A549 (cell line): ENCODE results near the gene CYP2S1. TPM values are rescaled to one million over a fixed set of nuclear protein-coding genes. Genes with fewer than 3 reads are reported as not detected.
"Not testable (repeated sequence)": the region's sequence is repeated elsewhere in the genome, so short reads cannot be mapped to it uniquely, and the experiment has no call there.

Source experiments
- ATAC-seq, 2 experiments: fragments of 200-7000 bp in 1 of 2; fragments of >200 bp in 1 of 2; cut with Nextera tagmentation in 1 of 2; cut with Tn5 transposase in 1 of 2; 3 replicates each; pipeline versions ENCODE4 v1.8.0 to v1.9.1; 2018 to 2020; ENCODE audit warnings: mild to moderate bottlenecking in 1 of 2, moderate library complexity in 1 of 2
- CTCF ChIA-PET: fragments of 300-600 bp; sonication (Branson Sonifier 250); formaldehyde crosslinking; extraction: SDS; loops from one replicate; lab custom pipeline; 2021; ENCODE audit warnings: antibody characterized with exemption, inconsistent platforms; lab: Yijun Ruan, JAX
- POLR2A ChIA-PET: fragments of 350-600 bp; formaldehyde crosslinking; extraction: SDS; loops from one replicate; lab custom pipeline; 2021; ENCODE audit warnings: antibody characterized with exemption, inconsistent platforms; lab: Yijun Ruan, JAX
- DNase-seq, 2 experiments: peaks; one replicate each; pipeline versions ENCODE4 v3.0.0 to v3.0.0-alpha.2; 2011 to 2016; ENCODE audit warnings: low read depth in 1 of 2, low spot score in 1 of 2
- FAIRE-seq: peaks from 2 replicates; lab custom pipeline; 2011; peaks lifted over from hg19 to GRCh38; lab: Jason Lieb, UNC
- H3K27ac ChIP-seq, 2 experiments: fragments of >200 bp; sonication (Bioruptor Twin); formaldehyde crosslinking; 3 replicates each; pipeline ENCODE4 v1.5.1; 2016 to 2017
- H3K4me1 ChIP-seq: fragments of >200 bp; sonication (Bioruptor Twin); formaldehyde crosslinking; 3 replicates; pipeline ENCODE4 v1.6.1; 2016
- H3K4me2 ChIP-seq: fragments of >200 bp; sonication (Bioruptor Twin); formaldehyde crosslinking; 3 replicates; pipeline ENCODE4 v1.6.1; 2016
- H3K4me3 ChIP-seq: fragments of >200 bp; sonication (Bioruptor Twin); formaldehyde crosslinking; 3 replicates; pipeline ENCODE4 v1.5.1; 2016
- H3K9me3 ChIP-seq: fragments of >200 bp; sonication (Bioruptor Twin); formaldehyde crosslinking; 3 replicates; pipeline ENCODE4 v1.6.1; 2016
- BHLHE40 ChIP-seq: IDR thresholded peaks from 2 replicates; pipeline ENCODE4 v1.6.1; 2012; ENCODE audit warnings: low read depth, low read length, inconsistent platforms
- CBX2 ChIP-seq: fragments of 200-600 bp; sonication (generic); IDR thresholded peaks from 2 replicates; pipeline ENCODE4 v1.6.1; 2016; ENCODE audit warnings: low read depth, mild to moderate bottlenecking, borderline replicate concordance
- CBX8 ChIP-seq: fragments of 200-600 bp; sonication (generic); IDR thresholded peaks from 2 replicates; pipeline ENCODE4 v1.6.1; 2016
- CTCF ChIP-seq: fragments of >200 bp; sonication (Bioruptor Twin); formaldehyde crosslinking; IDR thresholded peaks from 3 replicates; pipeline ENCODE4 v1.5.1; 2016
- FOSL2 ChIP-seq, 2 experiments: fragments of 450-650 bp in 1 of 2; fragments of >200 bp in 1 of 2; sonication (Bioruptor Twin) in 1 of 2; formaldehyde crosslinking; IDR thresholded peaks; 2 replicates each; pipeline versions ENCODE4 v1.5.0 to v1.6.1; 2016 to 2020; ENCODE audit warnings: mild to moderate bottlenecking in 1 of 2, moderate library complexity in 1 of 2
- FOXS1 ChIP-seq: fragments of 250-450 bp; sonication (Bioruptor Pico); IDR thresholded peaks from 2 replicates; pipeline ENCODE4 v1.5.0; 2020; ENCODE audit warnings: mild to moderate bottlenecking, moderate library complexity
- HOXA7 ChIP-seq: fragments of 250-450 bp; sonication (Bioruptor Pico); IDR thresholded peaks from 2 replicates; pipeline ENCODE4 v1.5.0; 2020; ENCODE audit warnings: mild to moderate bottlenecking, moderate library complexity
- JUN ChIP-seq, 2 experiments: fragments of >200 bp; sonication (Bioruptor Twin); formaldehyde crosslinking; IDR thresholded peaks; 2 replicates in 1 of 2; 3 replicates in 1 of 2; pipeline ENCODE4 v1.6.1; 2016 to 2017
- MAFK ChIP-seq: fragments of 450-650 bp; IDR thresholded peaks from 2 replicates; pipeline ENCODE4 v1.6.1; 2014; ENCODE audit not compliant: partially characterized antibody
- MAX ChIP-seq: IDR thresholded peaks from 2 replicates; pipeline ENCODE4 v1.6.1; 2012
- NFE2L2 ChIP-seq: fragments of 150-350 bp; conservative IDR thresholded peaks from 2 replicates; pipeline ENCODE4 v1.6.1; 2014; ENCODE audit warnings: low read length
- NPAS2 ChIP-seq: fragments of 250-450 bp; sonication (Bioruptor Pico); IDR thresholded peaks from 2 replicates; pipeline ENCODE4 v1.8.0; 2022; ENCODE audit warnings: mild to moderate bottlenecking, moderate library complexity, borderline replicate concordance
- NR3C1 ChIP-seq: fragments of >200 bp; sonication (Bioruptor Twin); formaldehyde crosslinking; IDR thresholded peaks from 3 replicates; pipeline ENCODE4 v1.6.1; 2017
- PBX3 ChIP-seq: IDR thresholded peaks from 2 replicates; pipeline ENCODE4 v1.6.1; 2012
- PHF8 ChIP-seq: fragments of 200-600 bp; sonication (generic); IDR thresholded peaks from 2 replicates; pipeline ENCODE4 v1.6.1; 2016; ENCODE audit warnings: low read depth, mild to moderate bottlenecking, antibody characterized with exemption, moderate library complexity, borderline replicate concordance
- RAD21 ChIP-seq, 2 experiments: fragments of >200 bp in 1 of 2; sonication (Bioruptor Twin) in 1 of 2; formaldehyde crosslinking in 1 of 2; IDR thresholded peaks in 1 of 2; conservative IDR thresholded peaks in 1 of 2; 2 replicates in 1 of 2; 3 replicates in 1 of 2; pipeline ENCODE4 v1.6.1; 2012 to 2018; ENCODE audit warnings: inconsistent platforms in 1 of 2
- RFX5 ChIP-seq: fragments of 450-650 bp; IDR thresholded peaks from 2 replicates; pipeline ENCODE4 v1.7.1; 2014; ENCODE audit warnings: antibody characterized with exemption, mild to moderate bottlenecking, moderate library complexity
- RNF2 ChIP-seq: fragments of 200-600 bp; sonication (generic); IDR thresholded peaks from 2 replicates; pipeline ENCODE4 v1.6.1; 2016; ENCODE audit warnings: low read depth, mild to moderate bottlenecking, antibody characterized with exemption, moderate library complexity, borderline replicate concordance
- SMC3 ChIP-seq: fragments of >200 bp; sonication (Bioruptor Twin); formaldehyde crosslinking; IDR thresholded peaks from 3 replicates; pipeline ENCODE4 v1.6.1; 2018; ENCODE audit warnings: inconsistent platforms
- SREBF2 ChIP-seq: fragments of 450-650 bp; IDR thresholded peaks from 2 replicates; pipeline ENCODE4 v1.6.1; 2014; ENCODE audit warnings: mild to moderate bottlenecking, moderate library complexity
- TFCP2L1 ChIP-seq: fragments of 250-450 bp; sonication (Bioruptor Pico); IDR thresholded peaks from 2 replicates; pipeline ENCODE4 v1.5.0; 2021; ENCODE audit warnings: mild to moderate bottlenecking
- ZNF302 ChIP-seq: fragments of 250-450 bp; sonication (Bioruptor Pico); IDR thresholded peaks from 2 replicates; pipeline ENCODE4 v1.9.0; 2021; ENCODE audit warnings: inconsistent platforms, mild to moderate bottlenecking, moderate library complexity
- WGBS: methylation state at CpG from one replicate; pipeline ENCODE4 v1.1.6; 2017; ENCODE audit errors: missing lambda C conversion rate; 5-methylcytosine and 5-hydroxymethylcytosine counted together
- polyA plus RNA-seq, 4 experiments: library from polyadenylated mRNA; depleted of rRNA in 3 of 4; stranded (reverse); fragments of >200 nt; fragmentation: RNase III in 1 of 4; extraction: RNeasy Plus Mini Kit Qiagen cat#74134 plus additional on column Dnase treatment in 1 of 4; gene quantifications; 2 replicates in 3 of 4; 3 replicates in 1 of 4; pipeline ENCODE4 v1.2.3, GENCODE V29; 2011 to 2017

Gene CYP2S1
- polyA plus RNA-seq, 2 of the 4 experiments (the other 2 are of a cell fraction), result 8.6 to 28.1 TPM

GRCh38 chr19:41144403-41144802, 48.6 kb upstream of the CYP2S1 start:
- POLR2A ChIA-PET, result no interaction called here
- WGBS, result 23% methylated on average over 7 of the region's 7 CpGs

GRCh38 chr19:41149831-41150230, 43.2 kb upstream of the CYP2S1 start:
- H3K4me1 ChIP-seq, result no peaks in the 10 kb centered on the region
- no peak for TF ChIP-seq MAFK
- no peak for TF ChIP-seq JUN (IDR thresholded peaks at IDR 0.05)
- TF ChIP-seq CBX8, result no peak
- TF ChIP-seq HOXA7 (CRISPR knock-in tag), result no peak
- TF ChIP-seq CBX2, result no peak
- no peak for TF ChIP-seq PHF8
- TF ChIP-seq FOSL2 (IDR thresholded peaks at IDR 0.05), result no peak
- TF ChIP-seq FOSL2 (CRISPR knock-in tag; IDR thresholded peaks at IDR 0.05), result no peak
- TF ChIP-seq NFE2L2, result no peak
- no peak for TF ChIP-seq SREBF2
- TF ChIP-seq ZNF302 (CRISPR knock-in tag), result no peak
- no peak for TF ChIP-seq RAD21 (conservative IDR thresholded peaks at IDR 0.05 in 1 of 2, IDR thresholded peaks at IDR 0.05 in 1 of 2)
- TF ChIP-seq BHLHE40, result no peak
- no peak for TF ChIP-seq RNF2
- no peak for TF ChIP-seq NPAS2
- no peak for TF ChIP-seq RFX5
- ChIA-PET CTCF (interaction anchor here (0.6 to 1.8 kb wide), 5 partner anchors 55 to 871 kb away, joined by 3 to 4 read pairs (median 4); no protein-coding TSS in a partner anchor), POLR2A (interaction anchor here (0.7 kb wide), 1 partner anchor 105 kb away, joined by 4 read pairs; no protein-coding TSS in a partner anchor)
- no peak overlapping the region for H3K27ac ChIP-seq
- no peak overlapping the region for H3K4me3 ChIP-seq
- FAIRE-seq (no peak), ATAC-seq (no peak; a peak in 1 of 6 replicates), DNase-seq (no peak)
- H3K9me3 ChIP-seq, result no peaks in the 10 kb centered on the region
- 92% methylated on average over 2 of the region's 2 CpGs for WGBS
- no peak overlapping the region for H3K4me2 ChIP-seq

More at GRCh38 chr19:41144403-41144802, 48.6 kb upstream of the CYP2S1 start:
- no peaks in the 10 kb centered on the region for H3K4me1 ChIP-seq
- peak; percentile 63; the same call in 1 of the 2 replicates for TF ChIP-seq MAX
- no peak for TF ChIP-seq NR3C1
- peak; percentile 99 for TF ChIP-seq SMC3
- peak; percentile 43; the same call in 1 of the 2 replicates for TF ChIP-seq PBX3
- TF ChIP-seq RAD21 (conservative IDR thresholded peaks at IDR 0.05 in 1 of 2, IDR thresholded peaks at IDR 0.05 in 1 of 2), result peak; percentile 99 to 100
- TF ChIP-seq CTCF, result peak; percentile 99
- no peak for TF ChIP-seq TFCP2L1 (CRISPR knock-in tag)
- no peak for TF ChIP-seq FOXS1 (CRISPR knock-in tag)
- TF ChIP-seq, all 56 proteins: peak for 5
- ATAC-seq, result peak; percentile 94
- H3K9me3 ChIP-seq, result peaks cover 4% of the 10 kb centered on the region; the same call in 1 of the 3 replicates
- no peak overlapping the region; a peak in 1 of 6 replicates for H3K27ac ChIP-seq
- H3K4me3 ChIP-seq, result no peak overlapping the region
- CTCF ChIA-PET, result interaction anchor here (0.6 to 3.4 kb wide), 101 partner anchors 9 to 1332 kb away, joined by 3 to 56 read pairs (median 4); partner anchors contain the start of genes ACTMAP, COQ8B, CYP2B6 and EGLN2
- FAIRE-seq, result peak; percentile 92
- DNase-seq, result peak; percentile 85 to 94
- no peak overlapping the region for H3K4me2 ChIP-seq

- WGBS, result 65% methylated on average over 7 of the region's 7 CpGs
- H3K4me2 ChIP-seq, ATAC-seq, FAIRE-seq, H3K27ac ChIP-seq, H3K9me3 ChIP-seq, DNase-seq, H3K4me3 ChIP-seq, H3K4me1 ChIP-seq: not testable (repeated sequence)
- ChIA-PET CTCF (interaction anchor here (0.9 to 1.8 kb wide), 4 partner anchors 54 to 488 kb away, joined by 4 to 6 read pairs (median 4); no protein-coding TSS in a partner anchor), POLR2A (interaction anchor here (0.6 kb wide), 1 partner anchor 112 kb away, joined by 3 read pairs; no protein-coding TSS in a partner anchor)
These were observed 42.0 kb upstream of the CYP2S1 start for GRCh38 chr19:41150986-41151385.
